Limb (tissue), 2 donors: Measurements from ENCODE around the gene BCAN.
A peak's percentile ranks its signal among the peaks of the same experiment; 100 is the strongest.

Source experiments
- DNase-seq, 2 donors: peaks; one replicate each; pipeline ENCODE4 v3.0.0-alpha.2; 2016; ENCODE audit errors: extremely low spot score in 2 of 2

BCAN gene

GRCh38 chr1:156644146-156644545, 2.2 kb downstream of the BCAN start:
- no peak for DNase-seq

GRCh38 chr1:156644640-156645039, 2.7 kb downstream of the BCAN start:
- DNase-seq = no peak

GRCh38 chr1:156645056-156645455, 3.1 kb downstream of the BCAN start:
- DNase-seq = no peak

GRCh38 chr1:156645666-156646065, 3.7 kb downstream of the BCAN start:
- no peak for DNase-seq

- no peak for DNase-seq
Measured at GRCh38 chr1:156646738-156647211, 4.9 kb downstream of the BCAN start.

- no peak for DNase-seq
Measured at GRCh38 chr1:156647351-156647750, 5.4 kb downstream of the BCAN start.

GRCh38 chr1:156648496-156648895, 6.6 kb downstream of the BCAN start:
- DNase-seq = no peak

- DNase-seq = no peak
Measured at GRCh38 chr1:156648951-156649350, 7.0 kb downstream of the BCAN start.

- DNase-seq = peak; percentile 32 to 69
Measured at GRCh38 chr1:156652131-156652991, 10.4 kb downstream of the BCAN start.

GRCh38 chr1:156652992-156653355, 11.1 kb downstream of the BCAN start:
- DNase-seq = no peak

- no peak for DNase-seq
Measured at GRCh38 chr1:156654700-156655099, 12.8 kb downstream of the BCAN start.

GRCh38 chr1:156655151-156655903, 13.4 kb downstream of the BCAN start:
- no peak for DNase-seq

GRCh38 chr1:156655904-156656516, 14.1 kb downstream of the BCAN start:
- no peak for DNase-seq

- peak; percentile 63 to 88 for DNase-seq
Measured at GRCh38 chr1:156656806-156657740, 15.2 kb downstream of the BCAN start.

GRCh38 chr1:156657741-156658319, 15.9 kb downstream of the BCAN start:
- no peak for DNase-seq

- DNase-seq = no peak
Measured at GRCh38 chr1:156658496-156658895, 16.6 kb downstream of the BCAN start.

- no peak for DNase-seq
Measured at GRCh38 chr1:156658945-156659574, 17.1 kb downstream of the BCAN start.

GRCh38 chr1:156659661-156659987, 17.7 kb downstream of the BCAN start:
- DNase-seq = no peak

GRCh38 chr1:156659988-156660751, 18.3 kb downstream of the BCAN start:
- DNase-seq = peak; percentile 96 to 98

- DNase-seq = no peak
Measured at GRCh38 chr1:156660752-156661112, 18.8 kb downstream of the BCAN start.
